ENCODE data around the gene BCHE. TPM values are rescaled to one million over a fixed set of nuclear protein-coding genes. Genes with fewer than 3 reads are reported as not detected.

Gene BCHE
- total and polyA plus RNA-seq, 2 of the 13 experiments (the other 11 are each of a cell fraction or from before 2014, with no cell fraction given), result not detected

DNA sequence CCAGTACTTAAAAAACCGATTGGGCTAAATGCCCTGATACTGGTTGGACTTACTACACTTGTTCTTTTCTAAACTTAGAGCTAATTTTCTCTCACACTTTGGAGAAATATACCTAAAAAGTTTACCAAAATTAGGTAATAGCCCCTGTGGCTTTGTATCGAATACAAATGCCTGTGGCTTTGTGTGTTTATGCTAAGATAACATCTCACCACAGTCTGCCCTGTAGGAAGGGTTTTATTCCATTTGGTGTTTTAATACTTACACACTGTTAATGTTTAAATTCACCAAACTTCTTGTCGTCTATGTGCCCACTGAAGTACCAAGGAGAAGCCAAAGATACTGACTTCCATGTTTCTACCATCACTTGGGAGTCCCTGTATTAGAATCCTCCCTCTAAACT, 66.4 kb downstream of the BCHE start:
- H2AFZ ChIP-seq (ENCODE audit: low read length), result no peak overlapping the region
- in situ Hi-C loops (cut with HindIII; ENCODE audit: extremely low pct_ligation_motif_present, low pct_unique_long_range_greater_than_20kb) (no loop called here), intact Hi-C loops (cut with micrococcal nuclease; ENCODE audit: unreplicated experiment) (no loop called here)
- no peak overlapping the region for H3K4me2 ChIP-seq (ENCODE audit: low read depth, low read length)
- ChIA-PET CTCF (ENCODE audit: low intra/inter-chr PET ratio, low total read pairs) (no interaction called here), POLR2A (no interaction called here)
- H3K27me3 ChIP-seq (ENCODE audit: control insufficient read depth in 1 of 2, insufficient read depth in 2 of 2, low read length in 2 of 2), result no peaks in the 10 kb centered on the region
- no peaks in the 10 kb centered on the region for H3K36me3 ChIP-seq (replicated peaks in 1 of 2; ENCODE audit: control insufficient read depth in 1 of 2, insufficient read depth in 2 of 2, low read length in 2 of 2)
- 9% methylated on average over 3 of the region's 3 CpGs for WGBS (ENCODE audit: low lambda C conversion rate)
- ATAC-seq (no peak), DNase-seq (ENCODE audit: low spot score) (no peak), FAIRE-seq (no peak)
- TF ChIP-seq, protein P1, sequence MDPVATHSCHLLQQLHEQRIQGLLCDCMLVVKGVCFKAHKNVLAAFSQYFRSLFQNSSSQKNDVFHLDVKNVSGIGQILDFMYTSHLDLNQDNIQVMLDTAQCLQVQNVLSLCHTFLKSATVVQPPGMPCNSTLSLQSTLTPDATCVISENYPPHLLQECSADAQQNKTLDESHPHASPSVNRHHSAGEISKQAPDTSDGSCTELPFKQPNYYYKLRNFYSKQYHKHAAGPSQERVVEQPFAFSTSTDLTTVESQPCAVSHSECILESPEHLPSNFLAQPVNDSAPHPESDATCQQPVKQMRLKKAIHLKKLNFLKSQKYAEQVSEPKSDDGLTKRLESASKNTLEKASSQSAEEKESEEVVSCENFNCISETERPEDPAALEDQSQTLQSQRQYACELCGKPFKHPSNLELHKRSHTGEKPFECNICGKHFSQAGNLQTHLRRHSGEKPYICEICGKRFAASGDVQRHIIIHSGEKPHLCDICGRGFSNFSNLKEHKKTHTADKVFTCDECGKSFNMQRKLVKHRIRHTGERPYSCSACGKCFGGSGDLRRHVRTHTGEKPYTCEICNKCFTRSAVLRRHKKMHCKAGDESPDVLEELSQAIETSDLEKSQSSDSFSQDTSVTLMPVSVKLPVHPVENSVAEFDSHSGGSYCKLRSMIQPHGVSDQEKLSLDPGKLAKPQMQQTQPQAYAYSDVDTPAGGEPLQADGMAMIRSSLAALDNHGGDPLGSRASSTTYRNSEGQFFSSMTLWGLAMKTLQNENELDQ (CRISPR knock-in tag; IDR thresholded peaks at IDR 0.05; ENCODE audit: borderline replicate concordance), result no peak
- TF ChIP-seq DPF2 (CRISPR knock-in tag; IDR thresholded peaks at IDR 0.05; ENCODE audit: borderline replicate concordance, low read depth) (no peak), TBP (CRISPR knock-in tag; IDR thresholded peaks at IDR 0.05) (no peak), STAT5B (CRISPR knock-in tag; IDR thresholded peaks at IDR 0.05) (no peak), ZNF564 (CRISPR knock-in tag; IDR thresholded peaks at IDR 0.05) (no peak), MIER2 (CRISPR knock-in tag; IDR thresholded peaks at IDR 0.05) (no peak), HIC2 (CRISPR knock-in tag; IDR thresholded peaks at IDR 0.05; ENCODE audit: low read depth) (no peak), TSC22D2 (CRISPR knock-in tag; IDR thresholded peaks at IDR 0.05; ENCODE audit: borderline replicate concordance) (no peak), PAF1 (CRISPR knock-in tag; IDR thresholded peaks at IDR 0.05) (no peak), HES4 (CRISPR knock-in tag; IDR thresholded peaks at IDR 0.05; ENCODE audit: borderline replicate concordance) (no peak), HOXA3 (CRISPR knock-in tag; IDR thresholded peaks at IDR 0.05) (no peak)
- TF ChIP-seq, protein P2, sequence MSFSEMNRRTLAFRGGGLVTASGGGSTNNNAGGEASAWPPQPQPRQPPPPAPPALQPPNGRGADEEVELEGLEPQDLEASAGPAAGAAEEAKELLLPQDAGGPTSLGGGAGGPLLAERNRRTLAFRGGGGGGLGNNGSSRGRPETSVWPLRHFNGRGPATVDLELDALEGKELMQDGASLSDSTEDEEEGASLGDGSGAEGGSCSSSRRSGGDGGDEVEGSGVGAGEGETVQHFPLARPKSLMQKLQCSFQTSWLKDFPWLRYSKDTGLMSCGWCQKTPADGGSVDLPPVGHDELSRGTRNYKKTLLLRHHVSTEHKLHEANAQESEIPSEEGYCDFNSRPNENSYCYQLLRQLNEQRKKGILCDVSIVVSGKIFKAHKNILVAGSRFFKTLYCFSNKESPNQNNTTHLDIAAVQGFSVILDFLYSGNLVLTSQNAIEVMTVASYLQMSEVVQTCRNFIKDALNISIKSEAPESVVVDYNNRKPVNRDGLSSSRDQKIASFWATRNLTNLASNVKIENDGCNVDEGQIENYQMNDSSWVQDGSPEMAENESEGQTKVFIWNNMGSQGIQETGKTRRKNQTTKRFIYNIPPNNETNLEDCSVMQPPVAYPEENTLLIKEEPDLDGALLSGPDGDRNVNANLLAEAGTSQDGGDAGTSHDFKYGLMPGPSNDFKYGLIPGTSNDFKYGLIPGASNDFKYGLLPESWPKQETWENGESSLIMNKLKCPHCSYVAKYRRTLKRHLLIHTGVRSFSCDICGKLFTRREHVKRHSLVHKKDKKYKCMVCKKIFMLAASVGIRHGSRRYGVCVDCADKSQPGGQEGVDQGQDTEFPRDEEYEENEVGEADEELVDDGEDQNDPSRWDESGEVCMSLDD (CRISPR knock-in tag; IDR thresholded peaks at IDR 0.05; ENCODE audit: borderline replicate concordance), result no peak
- TF ChIP-seq, protein P3, sequence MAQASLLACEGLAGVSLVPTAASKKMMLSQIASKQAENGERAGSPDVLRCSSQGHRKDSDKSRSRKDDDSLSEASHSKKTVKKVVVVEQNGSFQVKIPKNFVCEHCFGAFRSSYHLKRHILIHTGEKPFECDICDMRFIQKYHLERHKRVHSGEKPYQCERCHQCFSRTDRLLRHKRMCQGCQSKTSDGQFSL (CRISPR knock-in tag; IDR thresholded peaks at IDR 0.05), result no peak
- TF ChIP-seq, protein P4, sequence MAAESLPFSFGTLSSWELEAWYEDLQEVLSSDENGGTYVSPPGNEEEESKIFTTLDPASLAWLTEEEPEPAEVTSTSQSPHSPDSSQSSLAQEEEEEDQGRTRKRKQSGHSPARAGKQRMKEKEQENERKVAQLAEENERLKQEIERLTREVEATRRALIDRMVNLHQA (CRISPR knock-in tag; IDR thresholded peaks at IDR 0.05), result no peak
- no peak overlapping the region for H3K9ac ChIP-seq (ENCODE audit: insufficient read depth, low read depth, low read length)
- no peaks in the 10 kb centered on the region for H3K9me3 ChIP-seq (ENCODE audit: low read length)
- no peaks in the 10 kb centered on the region for H4K20me1 ChIP-seq (ENCODE audit: insufficient read depth, low read length)
- no peak overlapping the region for H3K27ac ChIP-seq (ENCODE audit: extremely low read length, insufficient read depth, low read length)
- H3K79me2 ChIP-seq (ENCODE audit: insufficient read depth, low read length), result no peaks in the 10 kb centered on the region
- no peak overlapping the region for H3K4me3 ChIP-seq (replicated peaks in 1 of 3; ENCODE audit: insufficient read depth in 1 of 3, low read depth in 2 of 3, low read length in 3 of 3)
- no peaks in the 10 kb centered on the region for H3K4me1 ChIP-seq (ENCODE audit: insufficient read depth, low read length)
- BruUV-seq (replicated peaks), result no TSS peak
